ENCODE measurements around the gene CLASP2.
"Not testable (repeated sequence)": the region's sequence is repeated elsewhere in the genome, so short reads cannot be mapped to it uniquely, and the experiment has no call there.

Gene CLASP2

GRCh38 chr3:33488246-33488645, 229.8 kb downstream of the CLASP2 start:
- TF ChIP-seq CTCF (IDR thresholded peaks at IDR 0.05; ENCODE audit: low read length, missing control alignments) = no peak
- H3K4me3 ChIP-seq (replicated peaks; ENCODE audit: low read depth, low read length) = no peak overlapping the region
- DNase-seq (ENCODE audit: low read depth) = no peak

GRCh38 chr3:33482111-33482521, 235.9 kb downstream of the CLASP2 start:
- no peak overlapping the region for H3K4me3 ChIP-seq (replicated peaks; ENCODE audit: low read depth, low read length)
- DNase-seq (ENCODE audit: low read depth) = peak; percentile 10
- no peak for TF ChIP-seq CTCF (IDR thresholded peaks at IDR 0.05; ENCODE audit: low read length, missing control alignments)

GRCh38 chr3:33474896-33475295, 243.2 kb downstream of the CLASP2 start:
- no peak overlapping the region for H3K4me3 ChIP-seq (replicated peaks; ENCODE audit: low read depth, low read length)
- DNase-seq (ENCODE audit: low read depth) = no peak
- TF ChIP-seq CTCF (IDR thresholded peaks at IDR 0.05; ENCODE audit: low read length, missing control alignments) = no peak

DNA sequence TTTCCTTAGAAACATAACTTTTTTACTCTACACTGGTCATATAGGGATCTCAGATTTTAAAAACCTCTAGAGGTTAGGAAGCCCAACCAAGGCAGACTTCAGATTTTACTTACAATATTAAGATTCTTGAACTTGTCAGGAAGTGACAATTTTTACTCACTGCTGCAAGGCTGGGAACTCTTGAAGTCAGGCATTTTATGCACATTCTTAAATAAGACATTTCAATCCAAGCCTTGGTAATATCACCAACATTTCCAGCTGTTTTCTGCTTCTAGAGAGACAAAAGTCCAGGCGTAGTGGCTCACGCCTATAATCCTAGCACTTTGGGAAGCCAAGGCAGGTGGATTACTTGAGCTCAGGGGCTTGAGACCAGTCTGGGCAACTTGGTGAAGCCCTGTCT, 244.2 kb downstream of the CLASP2 start:
- no peak overlapping the region for H3K4me3 ChIP-seq (replicated peaks; ENCODE audit: low read depth, low read length)
- DNase-seq (ENCODE audit: low read depth) = no peak
- TF ChIP-seq CTCF (IDR thresholded peaks at IDR 0.05; ENCODE audit: low read length, missing control alignments) = no peak

DNA sequence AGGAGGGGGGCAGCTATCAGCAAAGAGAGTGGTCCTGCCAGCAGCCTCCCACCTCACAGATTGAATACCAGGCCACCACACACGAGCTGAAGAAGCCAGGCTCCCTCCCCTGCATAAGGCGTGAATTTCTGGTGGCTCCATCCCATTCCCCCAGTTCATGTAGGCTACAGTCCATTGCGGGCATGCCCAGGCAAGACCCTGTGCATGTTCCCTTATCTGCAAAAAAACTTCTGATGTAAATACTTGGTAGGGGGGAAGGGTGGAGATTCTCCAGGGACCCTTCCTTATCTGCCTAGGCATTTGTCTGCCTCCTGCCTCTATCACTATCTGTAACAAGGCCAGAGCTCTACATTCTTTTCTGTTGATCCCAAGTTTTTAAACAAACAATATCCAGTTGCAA, 250.3 kb downstream of the CLASP2 start:
- DNase-seq (ENCODE audit: low read depth) = peak; percentile 11
- TF ChIP-seq CTCF (IDR thresholded peaks at IDR 0.05; ENCODE audit: low read length, missing control alignments) = no peak
- H3K4me3 ChIP-seq (replicated peaks; ENCODE audit: low read depth, low read length) = no peak overlapping the region

DNA sequence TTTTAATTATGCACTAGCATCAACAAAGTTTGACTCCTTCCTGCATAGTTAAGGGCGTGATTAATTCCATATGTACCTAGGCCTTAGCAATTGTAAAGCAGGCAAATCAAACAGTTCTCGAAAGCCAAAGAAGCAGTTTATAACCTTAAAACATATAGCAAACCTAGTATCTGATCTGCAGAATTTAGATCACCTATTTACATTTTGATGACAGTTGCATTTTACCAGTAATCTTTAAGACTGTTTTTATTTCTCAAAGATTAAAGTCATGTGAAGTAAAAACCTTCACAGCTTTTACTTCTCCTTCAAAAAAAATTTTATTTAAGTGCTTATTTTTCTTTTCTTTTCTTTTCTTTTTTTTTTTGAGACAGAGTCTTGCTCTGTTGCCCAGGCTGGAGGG, 257.0 kb downstream of the CLASP2 start:
- H3K4me3 ChIP-seq (replicated peaks; ENCODE audit: low read depth, low read length) = no peak overlapping the region
- DNase-seq (ENCODE audit: low read depth) = no peak
- TF ChIP-seq CTCF (IDR thresholded peaks at IDR 0.05; ENCODE audit: low read length, missing control alignments) = no peak

DNA sequence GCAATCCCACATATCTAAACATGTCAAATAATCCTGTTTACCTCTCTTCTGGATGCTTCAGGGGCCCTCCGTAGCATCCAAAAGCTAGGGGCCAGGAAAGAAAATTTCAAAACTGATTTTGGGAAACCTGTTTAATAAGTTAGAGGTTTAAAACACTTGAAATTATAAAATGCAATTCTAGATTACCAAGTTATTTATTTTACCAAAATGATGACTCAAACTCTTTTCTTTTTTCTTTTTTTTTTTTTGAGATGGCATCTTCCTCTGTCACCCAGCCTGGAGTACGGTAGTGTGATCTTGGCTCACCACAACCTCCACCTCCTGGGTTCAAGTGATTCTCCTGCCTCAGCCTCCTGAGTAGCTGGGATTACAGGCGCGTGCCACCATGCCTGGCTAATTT, 258.5 kb downstream of the CLASP2 start:
- H3K4me3 ChIP-seq (replicated peaks; ENCODE audit: low read depth, low read length); DNase-seq (ENCODE audit: low read depth): not testable (repeated sequence)

GRCh38 chr3:33458446-33458845, 259.6 kb downstream of the CLASP2 start:
- H3K4me3 ChIP-seq (replicated peaks; ENCODE audit: low read depth, low read length) = no peak overlapping the region
- no peak for DNase-seq (ENCODE audit: low read depth)
- no peak for TF ChIP-seq CTCF (IDR thresholded peaks at IDR 0.05; ENCODE audit: low read length, missing control alignments)

Data from fibroblast of pulmonary artery (primary cell).